Activated T-cell treated with anti-CD3 and anti-CD28 coated beads for 4 hours (primary cell): Measurements from ENCODE around the gene DNAAF5.

Experiments used
- DNase-seq: peaks from one replicate; pipeline ENCODE4 v3.0.0-alpha.2; 2020

DNAAF5 gene

DNA sequence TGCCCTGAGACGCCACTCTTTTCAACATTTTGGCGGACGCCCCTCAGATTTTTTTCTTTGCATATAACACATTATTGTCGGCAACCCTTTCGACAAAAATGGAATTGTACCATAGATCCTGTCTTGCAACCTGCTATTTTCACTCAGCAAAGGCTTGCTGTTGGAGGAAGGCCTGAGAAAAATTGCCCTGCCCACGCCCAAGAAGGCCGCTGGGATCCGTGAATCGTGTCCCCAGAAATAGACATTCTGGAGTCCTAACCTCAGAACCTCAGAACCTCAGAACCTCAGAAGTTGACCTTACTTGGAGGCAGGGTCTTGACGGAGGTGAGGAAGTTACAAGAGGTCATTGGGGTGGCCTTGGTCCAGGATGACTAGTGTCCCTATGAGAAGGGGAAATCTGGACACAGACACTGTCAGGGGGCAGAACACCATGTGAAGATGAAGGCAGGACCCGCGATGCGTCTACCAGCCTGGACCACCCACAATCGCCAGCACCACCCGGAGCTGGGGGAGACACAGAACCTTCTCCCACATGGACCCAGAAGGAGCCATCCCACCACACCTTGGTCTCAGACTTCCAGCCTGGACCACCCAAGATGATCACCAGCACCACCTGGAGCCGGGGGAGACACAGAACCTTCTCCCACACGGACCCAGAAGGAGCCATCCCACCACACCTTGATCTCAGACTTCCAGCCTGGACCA, 19.1 kb upstream of the DNAAF5 start:
- no peak for DNase-seq

- no peak for DNase-seq
Observed at GRCh38 chr7:710161-710560, 16.3 kb upstream of the DNAAF5 start.

DNA sequence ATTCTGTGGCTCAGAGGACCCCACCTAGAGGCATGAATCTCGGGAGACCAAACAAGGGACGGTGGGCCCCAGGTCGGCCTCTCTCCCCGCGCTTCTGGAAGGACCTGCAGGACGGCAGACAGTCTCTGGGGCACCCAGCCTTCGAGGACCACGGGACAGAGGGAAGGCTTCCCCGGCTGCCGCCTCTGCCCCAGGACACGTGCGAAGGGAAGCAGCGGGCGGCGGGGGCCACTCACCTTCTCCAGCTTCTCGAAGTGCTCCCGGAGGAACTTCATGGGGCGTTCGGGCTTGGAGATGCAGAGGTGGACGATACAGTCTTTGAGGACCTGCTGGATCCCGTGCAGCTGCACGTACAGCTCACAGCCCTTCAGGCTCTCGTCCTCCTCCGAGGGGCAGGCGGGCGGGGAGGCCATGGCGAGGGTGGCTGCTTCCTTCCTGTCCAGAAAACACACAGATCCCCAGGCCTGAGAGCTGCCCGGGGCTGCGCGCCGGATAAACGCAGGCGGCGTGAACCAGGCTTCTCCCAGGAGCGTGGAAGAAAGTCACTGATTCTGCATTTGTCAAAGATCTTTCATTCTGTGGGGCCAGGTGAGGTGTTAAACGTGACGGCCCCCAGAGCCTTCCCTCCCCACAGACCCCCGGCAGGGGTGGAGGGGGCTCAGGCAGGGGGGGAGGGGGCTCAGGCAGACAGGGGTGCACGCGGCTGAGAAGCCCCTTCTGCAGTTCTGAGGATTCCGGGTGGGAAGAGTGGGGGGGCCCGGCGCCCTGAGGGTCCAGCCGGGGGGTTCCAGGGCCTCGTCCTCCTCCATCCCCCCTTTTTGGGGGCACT, 15.2 kb upstream of the DNAAF5 start:
- no peak for DNase-seq

DNA sequence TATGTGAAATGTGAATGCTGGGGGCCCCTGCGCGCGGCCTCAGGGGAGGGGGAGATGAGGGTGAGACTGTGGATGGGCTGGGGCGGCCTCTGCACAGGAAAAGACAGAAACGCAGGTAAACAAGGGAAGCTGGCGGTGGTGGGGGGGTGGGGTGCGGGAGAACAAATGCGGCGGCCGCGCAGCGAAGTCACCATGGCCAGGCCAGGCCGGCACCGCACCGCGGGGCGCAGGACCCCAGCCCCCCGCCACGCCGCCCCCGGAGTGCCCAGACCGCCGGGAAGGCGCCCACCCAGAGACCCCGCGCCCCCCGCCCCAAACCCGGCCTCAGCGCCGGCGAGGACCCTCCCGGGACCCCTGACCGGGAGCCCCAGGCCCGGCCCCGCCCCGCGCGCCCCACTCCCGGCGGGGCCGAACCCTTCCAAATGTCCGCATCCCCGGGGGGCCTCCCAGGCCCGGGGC, 14.5 kb upstream of the DNAAF5 start:
- no peak for DNase-seq

DNA sequence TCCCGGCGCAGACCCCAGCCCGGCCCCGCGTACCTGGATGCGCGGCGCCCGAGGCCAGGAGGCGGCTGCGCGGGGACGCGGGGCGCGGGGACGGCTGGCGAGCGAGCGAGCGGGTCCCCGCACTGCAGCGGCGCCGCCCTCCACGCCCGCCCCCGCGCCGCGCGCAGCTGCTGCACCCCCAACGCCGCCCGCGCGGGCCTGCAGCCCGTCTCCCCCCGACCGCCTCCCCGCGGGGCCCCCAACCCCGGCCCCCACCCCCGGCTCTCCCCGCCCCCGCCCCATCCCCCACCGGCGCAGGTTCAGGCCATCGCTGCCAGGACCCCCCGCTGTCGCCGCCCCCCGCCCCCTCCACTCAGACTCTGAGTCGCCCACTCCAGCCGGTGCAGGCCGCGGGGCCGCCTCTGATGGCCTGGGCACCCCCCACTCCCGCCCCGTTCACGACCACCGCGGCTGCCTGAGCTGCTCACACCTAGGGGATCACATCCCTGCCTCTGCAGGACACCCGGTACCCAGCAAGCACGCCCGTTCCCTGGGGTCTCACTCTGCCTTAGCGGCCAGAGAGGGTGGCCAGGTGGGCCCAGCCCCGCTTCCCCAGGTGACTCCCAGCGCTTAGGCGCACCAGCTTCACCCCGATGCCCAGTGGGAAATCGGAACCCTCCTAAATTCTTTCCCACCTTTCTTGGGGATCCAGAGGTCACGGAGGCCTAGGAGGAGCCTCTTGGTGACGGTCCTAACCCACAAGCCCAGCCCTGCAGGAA, 13.9 kb upstream of the DNAAF5 start:
- DNase-seq, result no peak

DNA sequence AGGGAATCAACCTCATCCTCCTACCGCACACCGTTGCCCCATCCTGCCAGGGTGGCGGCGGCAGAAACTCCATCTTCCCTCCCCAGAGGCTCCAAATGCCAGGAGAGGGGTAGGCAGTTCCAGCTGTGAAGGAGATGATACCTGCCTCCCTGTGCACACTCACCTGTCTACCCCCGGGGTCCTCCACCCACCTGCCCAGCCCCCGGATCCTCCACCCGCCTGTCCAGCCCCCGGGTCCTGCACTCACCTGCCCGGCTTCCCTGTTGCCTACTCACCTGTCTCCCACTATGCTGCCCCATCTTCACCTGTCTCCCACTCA, 13.4 kb upstream of the DNAAF5 start:
- no peak for DNase-seq

- no peak for DNase-seq
Observed at GRCh38 chr7:713488-714230, 12.8 kb upstream of the DNAAF5 start.

DNA sequence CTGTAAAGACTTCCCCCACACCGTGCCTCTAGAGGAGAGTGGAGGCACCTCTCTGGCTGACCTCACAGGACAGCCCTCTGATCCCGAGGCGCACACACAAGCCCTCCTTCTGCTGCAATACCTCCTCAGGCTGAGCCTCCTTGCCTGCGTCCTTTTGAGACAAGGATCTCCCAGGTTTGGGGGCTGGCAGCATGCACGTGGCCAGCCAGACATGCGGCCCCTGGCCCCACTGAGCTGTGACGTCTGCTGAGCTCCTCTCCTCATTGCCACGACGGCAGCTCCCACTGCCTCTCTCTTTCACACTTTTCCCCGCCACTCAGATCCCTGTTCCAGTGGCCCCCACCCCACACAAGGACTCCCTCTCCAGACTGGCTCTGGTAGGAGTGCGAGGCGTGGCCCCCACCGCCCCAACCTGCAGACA, 12.2 kb upstream of the DNAAF5 start:
- DNase-seq, result no peak

GRCh38 chr7:716222-716621, 10.3 kb upstream of the DNAAF5 start:
- no peak for DNase-seq

GRCh38 chr7:716636-717035, 9.9 kb upstream of the DNAAF5 start:
- no peak for DNase-seq

DNA sequence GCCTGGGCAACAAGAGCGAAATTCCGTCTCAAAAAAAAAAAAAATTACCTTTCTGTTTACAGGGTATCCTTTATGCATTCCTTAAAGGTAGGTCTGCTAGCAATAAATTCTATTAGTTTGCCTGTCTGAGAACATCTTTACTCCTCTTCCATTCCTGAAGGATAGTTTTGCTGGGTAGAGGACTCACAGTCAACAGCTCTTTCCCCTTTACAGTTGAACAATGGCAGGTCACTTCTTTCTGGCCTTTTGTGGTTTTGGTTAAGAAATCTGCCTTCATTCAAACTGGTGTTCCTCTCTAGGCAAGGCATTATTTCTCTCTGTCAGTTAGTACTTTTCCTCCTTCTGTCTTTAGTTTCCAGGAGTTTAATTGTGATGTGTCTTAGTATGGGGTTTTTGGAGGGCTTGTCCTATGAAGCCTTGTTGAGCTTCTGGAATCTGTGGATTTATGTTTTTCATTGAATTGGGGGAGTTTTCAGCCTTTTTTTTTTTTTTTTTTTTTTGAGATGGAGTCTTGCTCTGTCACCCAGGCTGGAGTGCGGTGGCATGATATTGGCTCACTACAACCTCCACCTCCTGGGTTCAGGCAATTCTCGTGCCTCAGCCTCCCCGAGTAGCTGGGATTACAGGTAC, 4.8 kb upstream of the DNAAF5 start:
- no peak for DNase-seq

DNA sequence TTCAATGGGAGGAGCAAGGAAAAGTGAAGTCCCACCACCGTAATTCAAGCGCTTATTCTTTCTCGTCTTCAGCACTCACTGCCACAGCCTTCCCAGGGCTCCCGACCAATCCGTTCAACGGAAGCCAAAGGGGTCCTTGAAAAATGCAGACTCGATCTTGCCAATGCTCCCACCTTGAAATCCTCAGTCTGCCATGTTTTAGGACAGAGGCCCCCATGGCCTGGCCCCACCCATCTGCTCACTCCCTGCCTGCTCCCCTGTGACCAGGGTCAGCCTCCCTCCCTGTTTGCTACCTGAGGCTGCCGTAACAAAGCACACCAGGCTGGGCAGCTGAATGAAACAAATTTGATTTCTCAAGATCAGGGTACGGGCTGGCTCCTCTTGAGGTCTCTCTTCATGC, 3.0 kb upstream of the DNAAF5 start:
- DNase-seq, result no peak

GRCh38 chr7:724298-724697, 2.2 kb upstream of the DNAAF5 start:
- no peak for DNase-seq

- DNase-seq, result no peak
Observed at GRCh38 chr7:725223-726005, 1.1 kb upstream of the DNAAF5 start.

DNA sequence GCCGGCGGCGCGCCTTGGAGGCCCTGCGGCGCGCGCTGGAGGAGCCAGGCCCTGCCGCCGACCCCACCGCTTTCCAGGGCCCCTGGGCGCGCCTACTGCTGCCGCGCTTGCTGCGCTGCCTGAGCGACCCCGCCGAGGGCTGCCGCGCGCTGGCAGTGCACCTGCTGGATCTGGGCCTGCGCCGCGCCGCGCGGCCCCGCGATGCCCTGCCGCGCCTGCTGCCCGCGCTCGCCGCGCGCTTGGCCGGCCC, 280 bp downstream of the DNAAF5 start:
- no peak for DNase-seq

GRCh38 chr7:727104-727805, 756 bp downstream of the DNAAF5 start, which contains the start of gene PRKAR1B:
PRKAR1B (minus strand) TSS chr7:727281; CDS start chr7:711505, 15,776 bp downstream.
- peak; percentile 48 for DNase-seq

DNA sequence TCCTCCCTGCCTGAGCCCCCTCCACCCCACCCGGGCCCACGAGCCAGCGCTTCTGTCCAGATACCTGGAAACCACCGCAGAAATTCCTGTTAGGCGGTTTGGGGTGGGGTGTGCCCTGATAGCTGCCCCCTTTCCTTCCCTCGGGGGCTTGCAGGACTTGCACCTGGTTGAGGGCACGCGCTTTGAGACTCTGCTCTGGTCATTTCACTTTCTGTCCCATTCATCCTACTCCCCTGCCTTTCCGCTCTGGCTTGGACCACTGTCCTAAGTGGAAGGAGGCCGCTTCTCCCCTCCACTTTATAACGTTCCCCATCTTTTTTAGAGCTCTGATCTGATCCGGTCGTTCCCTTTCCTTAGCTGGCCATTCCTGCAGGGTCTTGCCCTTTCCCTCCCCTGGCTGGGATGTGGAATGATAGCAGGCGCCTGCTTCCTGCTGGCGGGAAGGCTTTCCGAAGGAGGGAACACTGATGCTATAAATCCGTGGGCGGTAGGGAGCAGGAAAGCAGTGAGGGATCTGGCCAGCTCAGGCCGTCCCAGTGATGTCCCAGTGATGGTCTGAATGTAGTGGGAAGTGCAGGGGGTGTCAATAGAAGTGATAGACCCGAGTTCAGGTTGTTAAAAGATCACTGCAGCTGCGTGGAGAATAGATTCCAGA, 1.4 kb downstream of the DNAAF5 start:
- no peak for DNase-seq

DNA sequence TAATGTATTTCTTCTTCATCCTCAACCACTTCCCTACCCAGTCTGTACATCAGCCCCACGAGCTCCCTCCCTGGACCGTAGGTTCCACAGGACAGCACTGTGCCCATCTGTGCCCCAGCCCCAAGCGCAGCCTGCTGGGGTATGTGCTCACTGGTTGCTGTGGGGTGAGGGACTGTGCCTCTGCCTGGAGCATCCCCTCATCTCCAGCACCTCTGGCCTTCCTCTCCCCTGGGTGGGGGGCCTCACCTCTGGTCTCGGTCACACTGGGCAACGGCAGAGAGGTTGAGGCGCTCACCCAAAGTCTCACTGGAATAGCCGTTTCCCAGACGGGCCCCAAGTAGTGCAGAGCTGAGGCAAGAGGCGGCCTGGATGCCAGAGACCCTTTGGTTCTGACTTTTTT, 2.1 kb downstream of the DNAAF5 start:
- DNase-seq, result no peak

DNA sequence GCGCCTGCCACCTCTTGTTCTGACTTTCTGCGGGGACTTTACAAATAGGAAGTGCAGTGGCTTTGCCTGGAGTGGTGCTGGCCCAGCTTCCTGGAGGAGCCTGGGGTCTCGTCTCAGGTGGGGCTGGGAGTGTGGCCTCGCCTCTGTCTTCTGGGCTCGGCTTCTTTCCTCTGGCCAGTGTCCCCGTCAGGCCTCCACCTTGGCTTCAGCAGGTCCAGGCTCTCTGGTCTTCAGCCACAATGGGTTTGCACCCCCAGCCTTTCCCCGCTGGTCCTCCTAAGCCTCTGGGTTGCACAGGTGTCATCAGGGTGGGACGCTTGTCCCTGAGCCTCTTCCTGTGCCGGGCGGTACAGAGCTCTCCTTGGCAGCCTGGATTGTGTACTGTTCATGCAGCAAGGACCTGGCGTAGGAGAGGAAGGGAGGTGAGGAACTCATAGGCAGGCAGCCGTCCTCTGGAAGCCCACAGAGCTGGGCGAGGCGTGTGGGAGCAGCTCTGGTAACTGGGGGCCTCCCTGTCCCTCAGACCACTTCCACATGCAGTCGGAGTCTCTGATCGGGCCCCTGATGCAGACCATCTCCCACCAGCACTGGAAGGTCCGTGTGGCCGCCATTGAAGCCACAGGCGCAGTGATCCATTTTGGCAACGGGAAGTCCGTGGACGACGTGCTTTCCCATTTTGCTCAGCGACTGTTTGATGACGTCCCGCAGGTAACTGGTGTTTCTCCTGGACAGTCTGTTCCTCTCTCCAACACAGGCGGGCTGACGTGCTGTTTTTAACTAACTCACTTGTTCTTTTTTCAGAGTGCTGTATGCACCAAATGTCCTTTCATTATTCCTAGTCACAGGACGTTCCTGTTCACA, 2.9 kb downstream of the DNAAF5 start:
- DNase-seq, result no peak
